Astrocyte of the spinal cord (primary cell): ENCODE data around the gene TRHDE.

Experiments used
- DNase-seq: peaks from one replicate; pipeline ENCODE4 v3.0.0; 2011; ENCODE audit warnings: low read depth, low spot score
- H3K4me3 ChIP-seq: 2 replicates; pipeline ENCODE4 v1.5.1; 2011; ENCODE audit warnings: low read depth, mild to moderate bottlenecking, low read length, moderate library complexity
- CTCF ChIP-seq: IDR thresholded peaks from 2 replicates; pipeline ENCODE4 v1.5.1; 2012; ENCODE audit warnings: low read depth, mild to moderate bottlenecking, low read length, inconsistent platforms
- in situ Hi-C: cut with HindIII; loops from 2 replicates; pipeline ENCODE4 v1.10.0; 2017; ENCODE audit warnings: low sequenced_read_pairs

The TRHDE gene

DNA sequence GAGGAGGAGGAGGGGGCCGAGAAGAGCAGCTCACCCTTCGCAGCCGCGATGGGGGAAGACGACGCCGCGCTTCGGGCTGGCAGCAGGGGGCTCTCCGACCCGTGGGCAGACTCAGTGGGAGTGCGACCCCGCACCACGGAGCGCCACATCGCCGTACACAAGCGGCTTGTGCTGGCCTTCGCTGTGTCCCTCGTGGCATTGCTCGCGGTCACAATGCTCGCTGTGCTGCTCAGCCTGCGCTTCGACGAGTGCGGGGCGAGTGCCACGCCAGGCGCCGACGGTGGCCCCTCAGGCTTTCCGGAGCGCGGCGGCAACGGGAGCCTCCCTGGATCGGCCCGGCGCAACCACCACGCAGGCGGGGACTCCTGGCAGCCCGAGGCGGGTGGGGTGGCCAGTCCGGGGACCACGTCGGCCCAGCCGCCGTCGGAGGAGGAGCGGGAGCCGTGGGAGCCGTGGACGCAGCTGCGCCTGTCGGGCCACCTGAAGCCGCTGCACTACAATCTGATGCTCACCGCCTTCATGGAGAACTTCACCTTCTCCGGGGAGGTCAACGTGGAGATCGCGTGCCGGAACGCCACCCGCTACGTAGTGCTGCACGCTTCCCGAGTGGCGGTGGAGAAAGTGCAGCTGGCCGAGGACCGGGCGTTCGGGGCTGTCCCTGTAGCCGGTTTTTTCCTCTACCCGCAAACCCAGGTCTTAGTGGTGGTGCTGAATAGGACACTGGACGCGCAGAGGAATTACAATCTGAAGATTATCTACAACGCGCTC lies 745 bp downstream of the TRHDE start:
- peak overlapping the region; percentile 80 for H3K4me3 ChIP-seq
- in situ Hi-C loops = no loop called here
- TF ChIP-seq CTCF = peak; percentile 30

DNA sequence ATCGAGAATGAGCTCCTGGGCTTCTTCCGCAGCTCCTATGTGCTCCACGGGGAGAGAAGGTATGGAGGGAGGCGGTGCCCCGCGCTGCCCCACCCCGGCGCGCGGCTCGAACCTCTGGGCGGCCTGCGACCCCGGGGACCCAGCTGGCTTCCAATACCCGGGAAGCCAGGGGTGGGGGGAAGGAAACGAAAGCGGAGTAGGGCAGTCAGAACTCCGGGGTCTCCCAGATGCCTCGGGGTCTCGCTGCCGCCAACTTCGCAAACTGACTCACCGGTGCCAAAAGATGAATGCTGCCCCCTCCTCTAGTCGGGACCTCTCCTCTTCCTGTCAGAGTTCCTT lies 1.3 kb downstream of the TRHDE start:
- in situ Hi-C loops = no loop called here
- H3K4me3 ChIP-seq = peak overlapping the region; percentile 80
- TF ChIP-seq CTCF = no peak
- DNase-seq = no peak

More for the DNA sequence above, 745 bp downstream of the TRHDE start:
- DNase-seq = peak; percentile 58

DNA sequence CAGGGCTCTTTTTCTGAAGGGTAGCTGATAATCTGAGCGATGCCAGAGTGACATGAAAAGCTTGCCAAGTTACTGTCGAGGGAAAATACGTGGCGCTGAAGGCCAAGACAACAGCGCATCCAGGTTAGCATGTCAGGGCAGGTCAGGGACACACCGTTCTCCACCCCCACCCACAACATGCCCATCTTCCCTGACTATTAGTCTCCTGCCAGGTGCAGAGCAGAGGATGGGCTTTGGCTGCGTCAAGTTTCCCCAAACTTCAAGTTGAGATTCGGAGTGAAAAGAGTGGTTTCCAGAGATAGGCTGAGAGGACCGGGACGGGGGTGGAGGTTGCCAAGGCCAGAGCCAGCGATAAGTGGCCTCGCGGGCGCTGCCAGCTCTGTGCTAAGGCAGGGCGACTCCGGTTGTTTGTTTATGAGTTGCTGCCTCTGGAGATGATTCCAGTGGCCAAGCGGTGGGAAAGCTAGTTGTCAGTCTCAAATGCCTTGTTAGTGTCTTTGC lies 1.7 kb downstream of the TRHDE start:
- no peak for TF ChIP-seq CTCF
- peak overlapping the region; percentile 80 for H3K4me3 ChIP-seq
- in situ Hi-C loops = no loop called here
- DNase-seq = peak; percentile 30

DNA sequence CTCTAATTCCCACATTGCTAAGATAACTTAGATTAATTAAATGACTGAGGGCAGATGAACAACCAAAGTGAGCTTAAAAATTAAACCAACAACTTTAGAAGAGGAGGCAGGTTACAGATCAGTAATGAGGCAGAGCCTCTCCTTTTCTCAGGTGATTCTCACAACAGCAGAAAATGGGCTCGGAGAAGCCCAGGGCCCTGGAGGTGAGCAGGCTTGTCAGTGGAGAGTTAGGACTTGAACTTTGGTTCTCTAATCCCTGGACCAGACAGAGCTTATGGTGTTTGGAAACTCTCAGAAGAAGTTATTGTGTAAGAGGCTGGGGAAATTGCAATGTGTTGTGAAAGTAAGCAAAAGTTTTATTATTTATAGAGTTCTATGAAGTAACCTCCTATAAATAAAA lies 2.8 kb downstream of the TRHDE start:
- TF ChIP-seq CTCF = no peak
- in situ Hi-C loops = no loop called here
- peak overlapping the region; percentile 80 for H3K4me3 ChIP-seq
- peak; percentile 52 for DNase-seq

DNA sequence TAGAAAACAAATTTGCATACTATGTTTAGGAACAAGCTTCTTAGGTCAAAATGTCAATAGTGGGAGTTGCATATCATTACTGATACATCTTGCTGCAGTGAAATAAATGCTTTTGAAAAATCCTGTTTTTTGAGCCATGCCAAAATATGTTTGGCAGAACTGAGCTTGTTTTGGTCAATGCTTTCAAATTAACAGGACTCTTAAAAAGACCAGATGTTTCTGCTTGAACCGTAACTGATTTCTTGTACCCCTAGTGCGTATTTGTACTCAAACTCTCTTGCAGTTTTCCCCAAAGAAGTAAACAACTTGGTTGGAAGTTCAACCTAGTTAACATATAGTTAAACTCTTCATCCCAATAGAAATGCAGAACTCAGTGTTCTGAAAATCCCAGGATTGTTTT lies 3.4 kb downstream of the TRHDE start:
- DNase-seq = peak; percentile 27
- no peak for TF ChIP-seq CTCF
- in situ Hi-C loops = no loop called here
- H3K4me3 ChIP-seq = peak overlapping the region; percentile 22

GRCh38 chr12:72276181-72276805 lies 4.1 kb downstream of the TRHDE start:
- TF ChIP-seq CTCF = no peak
- peak; percentile 46 for DNase-seq
- in situ Hi-C loops = no loop called here
- no peak overlapping the region for H3K4me3 ChIP-seq
